GM21381 (cell line): ENCODE results near the gene UBL4B.

Experiments
- ATAC-seq: cut with Tn5 transposase; IDR thresholded peaks from one replicate; pipeline ENCODE4 v1.9.1; 2021; ENCODE audit warnings: mild to moderate bottlenecking, moderate library complexity; ENCODE audit not compliant: unreplicated experiment

UBL4B gene

DNA sequence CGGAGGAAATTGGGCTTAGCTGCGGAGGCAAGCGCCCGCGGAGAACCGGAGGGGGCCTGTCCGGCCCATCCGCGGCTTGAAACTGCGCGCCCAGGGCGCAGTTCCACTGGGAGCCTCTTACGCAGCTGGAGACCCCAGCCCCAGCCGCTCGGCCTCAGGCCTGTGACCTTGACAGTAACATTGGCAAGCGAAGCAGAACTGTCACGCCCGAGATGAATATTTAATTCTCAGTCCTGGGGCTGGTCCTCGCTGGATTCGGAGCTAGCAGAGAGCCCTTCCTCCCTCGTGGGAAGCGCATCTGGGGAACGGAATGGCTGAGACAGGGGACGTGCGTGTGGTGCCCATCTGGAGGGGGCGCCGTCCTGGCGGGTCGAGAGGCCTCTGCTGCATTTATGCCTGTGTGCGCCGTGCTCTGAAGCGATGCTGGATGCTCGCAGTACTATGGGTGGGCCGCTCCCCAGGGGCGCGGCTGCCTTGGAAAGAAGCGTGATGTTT is 39.0 kb downstream of the UBL4B start:
- no peak for ATAC-seq

DNA sequence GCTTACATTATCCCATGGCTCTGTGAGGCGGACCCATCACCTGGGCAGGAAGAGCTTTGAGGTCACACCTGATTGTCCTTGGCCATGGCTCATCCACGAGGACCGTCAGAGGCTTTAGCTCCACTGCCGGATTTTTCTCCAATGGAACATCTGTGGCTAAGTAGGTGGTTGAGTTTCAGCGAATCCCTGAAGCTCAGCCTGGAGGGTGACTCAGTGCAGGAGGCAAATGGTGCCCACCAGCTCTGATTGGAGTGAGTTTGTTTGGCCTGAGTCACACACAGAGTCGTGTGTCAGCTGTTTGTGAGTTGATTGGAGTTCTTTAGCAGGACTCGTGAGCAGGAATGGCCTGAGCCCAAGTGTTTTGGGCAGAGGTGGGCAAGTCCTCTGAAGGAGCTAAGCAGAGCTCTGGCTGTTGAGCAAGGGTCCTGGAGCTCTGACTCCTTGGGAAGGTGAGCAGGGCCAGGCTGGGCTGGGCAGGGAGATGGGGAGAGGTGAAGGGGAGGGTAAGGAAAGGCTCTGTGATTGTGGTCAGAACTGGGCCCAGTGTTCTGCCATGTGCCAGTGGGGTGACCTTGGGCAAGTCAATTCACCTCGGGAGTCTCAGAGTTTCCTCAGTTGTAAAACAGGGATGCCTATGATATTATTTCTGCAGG is 40.0 kb downstream of the UBL4B start:
- no peak for ATAC-seq

DNA sequence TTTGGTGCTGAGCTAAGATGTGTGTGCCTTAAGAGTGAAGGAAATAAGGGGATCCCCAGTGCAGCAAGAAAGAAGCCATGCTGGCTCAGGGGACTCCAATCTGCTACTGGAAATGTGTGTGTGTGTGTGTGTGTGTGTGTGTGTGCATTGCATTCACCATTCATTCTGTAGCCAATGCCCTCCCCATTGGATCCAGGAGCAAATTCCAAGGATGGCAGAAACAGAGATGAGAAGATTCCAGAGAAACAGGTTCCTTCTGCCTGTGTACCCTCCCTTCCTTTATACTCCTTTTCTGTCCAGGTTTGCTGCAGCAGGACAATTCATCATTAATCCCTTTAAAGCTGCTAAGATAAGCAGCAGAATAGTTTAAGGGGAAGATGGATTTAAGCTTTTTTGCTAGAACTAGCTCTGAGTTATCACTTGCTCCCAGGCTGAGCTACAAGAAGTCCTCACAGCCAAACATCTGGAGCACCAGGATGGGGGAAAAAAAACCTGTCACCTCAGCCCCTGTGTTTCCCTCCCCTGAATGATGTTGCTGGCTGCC is 41.2 kb downstream of the UBL4B start:
- no peak for ATAC-seq

DNA sequence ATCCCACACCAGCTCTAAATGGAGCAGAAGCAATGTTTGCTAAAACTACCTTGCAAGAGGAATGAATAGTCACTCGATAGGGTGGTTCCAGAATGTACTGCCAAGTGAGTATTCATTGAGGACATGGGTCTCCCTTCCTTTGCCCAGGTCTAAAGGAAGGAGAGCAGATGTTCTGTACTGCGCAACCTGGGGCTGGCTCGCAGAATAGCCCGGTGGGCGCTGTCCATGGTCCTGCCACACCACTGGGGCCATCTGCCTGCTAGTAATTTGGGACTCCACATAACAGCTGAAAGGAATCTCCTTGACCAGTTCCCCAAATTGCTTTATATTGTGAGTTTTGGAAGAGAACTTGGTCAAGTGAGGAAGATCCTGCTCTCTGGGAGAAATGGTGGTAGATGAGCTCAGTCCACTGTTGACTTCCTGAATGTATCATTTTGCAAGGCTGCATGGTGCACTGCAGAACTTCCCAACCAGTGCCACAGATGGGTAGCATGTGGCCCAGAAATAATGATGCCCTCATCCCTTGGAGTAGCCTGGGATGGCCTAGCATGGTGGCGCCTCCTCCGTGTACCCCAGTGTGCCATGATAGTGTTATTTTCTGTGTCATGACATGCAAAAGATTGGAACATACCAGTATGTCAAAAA is 43.8 kb downstream of the UBL4B start:
- no peak for ATAC-seq

DNA sequence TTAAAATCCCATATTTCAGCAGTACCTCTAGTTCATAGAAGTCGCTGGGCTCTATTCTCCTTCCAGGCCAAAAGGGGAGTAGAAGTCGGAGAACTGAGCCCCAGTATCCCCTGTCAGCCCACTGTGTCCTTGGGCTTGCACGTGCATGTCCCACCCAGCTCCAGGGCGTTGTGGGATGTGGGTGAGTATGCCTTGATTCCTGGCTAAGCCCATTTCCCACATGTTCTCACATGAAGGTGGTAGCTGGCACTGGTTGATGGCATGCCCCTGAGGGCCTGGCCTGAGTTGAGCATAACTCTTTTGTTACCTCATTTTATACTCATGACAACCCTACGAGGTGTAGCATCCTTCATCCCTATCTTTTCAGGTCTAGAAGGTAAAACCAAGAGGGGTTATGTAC is 46.0 kb downstream of the UBL4B start:
- no peak for ATAC-seq

DNA sequence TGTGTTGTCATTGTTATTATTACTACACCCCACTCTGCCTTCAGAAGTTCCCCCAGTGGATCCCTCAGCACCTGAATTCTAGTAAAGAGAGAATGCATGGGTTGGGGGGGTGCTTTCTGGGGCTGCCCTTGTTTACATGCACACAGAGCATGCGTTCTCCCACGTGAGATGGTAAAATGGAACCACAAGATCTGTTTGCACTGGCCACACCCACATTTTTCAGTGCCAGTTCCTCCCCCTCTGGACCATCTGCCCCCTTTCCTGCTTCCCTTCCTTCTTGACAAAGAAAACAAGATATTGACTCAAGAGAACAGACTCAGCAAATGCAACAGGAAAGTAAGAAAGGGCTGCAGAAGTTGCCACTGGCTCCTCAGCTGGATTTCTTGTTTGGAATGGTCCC is 46.9 kb downstream of the UBL4B start:
- ATAC-seq, result no peak

DNA sequence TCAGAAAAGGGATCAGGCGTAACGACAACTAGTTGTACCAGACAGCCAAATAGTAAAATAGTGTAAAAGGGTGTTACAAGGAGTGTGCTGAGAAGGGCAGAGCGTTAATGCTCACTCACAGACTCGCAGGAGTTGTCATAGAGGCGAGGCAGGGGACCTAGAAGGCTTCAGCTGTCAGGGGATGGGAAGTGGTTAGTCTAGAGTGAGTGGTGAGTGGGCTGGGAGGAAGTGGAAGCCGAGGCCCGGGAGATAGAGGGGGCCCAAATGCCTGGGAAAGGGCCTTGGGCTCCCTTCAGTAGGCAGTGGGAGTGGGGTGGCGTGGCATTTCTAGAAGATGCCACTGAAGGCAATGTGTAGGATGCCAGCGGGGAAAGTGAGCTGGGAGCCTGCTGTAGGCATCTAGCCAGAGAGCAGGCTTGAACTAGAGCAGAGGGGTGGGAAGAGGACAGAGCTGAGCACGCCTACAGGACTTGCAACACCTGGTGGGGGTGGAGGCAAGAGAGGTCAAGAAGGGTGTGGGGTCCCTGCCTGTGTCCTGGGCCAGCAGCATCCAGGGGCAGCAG is 48.4 kb downstream of the UBL4B start:
- no peak for ATAC-seq

DNA sequence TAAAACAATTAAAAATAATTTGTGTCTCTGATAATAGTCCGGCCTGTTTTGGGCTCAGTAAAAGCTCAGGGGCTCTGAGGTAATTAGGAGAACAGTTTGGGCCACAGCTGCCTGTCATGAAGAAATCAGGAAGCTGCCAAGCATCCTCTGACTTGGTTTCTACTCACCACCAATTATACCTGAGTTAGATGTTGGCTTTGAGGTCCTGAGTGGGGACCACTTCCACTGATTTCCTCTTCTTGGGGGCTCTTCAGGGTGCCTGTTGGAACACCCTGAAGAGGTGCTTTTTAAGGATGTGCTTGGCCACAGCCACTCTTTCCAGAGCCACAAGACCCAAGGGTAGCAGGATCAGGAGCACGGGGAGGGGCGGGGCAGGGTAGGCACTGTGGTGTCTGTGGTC is 48.9 kb downstream of the UBL4B start:
- ATAC-seq, result no peak

DNA sequence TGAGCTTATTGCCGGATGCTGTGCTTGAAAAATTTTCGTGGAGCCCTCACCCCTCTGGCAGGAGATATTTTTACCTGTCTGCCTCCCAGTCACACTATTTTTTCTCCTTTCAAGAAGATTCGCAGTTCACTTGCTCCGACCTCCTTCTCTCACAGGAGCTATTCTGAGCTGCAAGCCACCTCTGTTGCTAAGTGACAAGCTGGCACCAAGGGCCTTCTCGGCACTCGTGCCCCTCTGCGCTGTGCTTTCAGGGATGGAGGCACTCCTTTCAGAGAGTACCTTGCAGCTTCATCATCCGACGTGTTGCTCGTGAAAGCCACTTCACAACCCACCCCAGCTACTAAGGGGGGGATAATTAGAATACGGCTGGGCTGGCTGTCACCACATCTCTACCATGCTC is 49.6 kb downstream of the UBL4B start:
- ATAC-seq, result no peak
